DND-41 (cell line): ENCODE data around the gene UBE3B.

ENCODE experiments used
- EZH2 ChIP-seq: IDR thresholded peaks from 3 replicates; pipeline ENCODE4 v1.6.1; 2012; ENCODE audit warnings: borderline replicate concordance, low read depth, mild to moderate bottlenecking, moderate library complexity, low read length, inconsistent platforms; ENCODE audit not compliant: severe bottlenecking
- TF ChIP-seq, protein P1 (sequence below): IDR thresholded peaks from 2 replicates; pipeline ENCODE4 v1.5.1; 2012; ENCODE audit warnings: borderline replicate concordance, low read length, moderate library complexity, mild to moderate bottlenecking; ENCODE audit not compliant: poor library complexity, severe bottlenecking; ENCODE audit errors: extremely low read depth

DNA sequence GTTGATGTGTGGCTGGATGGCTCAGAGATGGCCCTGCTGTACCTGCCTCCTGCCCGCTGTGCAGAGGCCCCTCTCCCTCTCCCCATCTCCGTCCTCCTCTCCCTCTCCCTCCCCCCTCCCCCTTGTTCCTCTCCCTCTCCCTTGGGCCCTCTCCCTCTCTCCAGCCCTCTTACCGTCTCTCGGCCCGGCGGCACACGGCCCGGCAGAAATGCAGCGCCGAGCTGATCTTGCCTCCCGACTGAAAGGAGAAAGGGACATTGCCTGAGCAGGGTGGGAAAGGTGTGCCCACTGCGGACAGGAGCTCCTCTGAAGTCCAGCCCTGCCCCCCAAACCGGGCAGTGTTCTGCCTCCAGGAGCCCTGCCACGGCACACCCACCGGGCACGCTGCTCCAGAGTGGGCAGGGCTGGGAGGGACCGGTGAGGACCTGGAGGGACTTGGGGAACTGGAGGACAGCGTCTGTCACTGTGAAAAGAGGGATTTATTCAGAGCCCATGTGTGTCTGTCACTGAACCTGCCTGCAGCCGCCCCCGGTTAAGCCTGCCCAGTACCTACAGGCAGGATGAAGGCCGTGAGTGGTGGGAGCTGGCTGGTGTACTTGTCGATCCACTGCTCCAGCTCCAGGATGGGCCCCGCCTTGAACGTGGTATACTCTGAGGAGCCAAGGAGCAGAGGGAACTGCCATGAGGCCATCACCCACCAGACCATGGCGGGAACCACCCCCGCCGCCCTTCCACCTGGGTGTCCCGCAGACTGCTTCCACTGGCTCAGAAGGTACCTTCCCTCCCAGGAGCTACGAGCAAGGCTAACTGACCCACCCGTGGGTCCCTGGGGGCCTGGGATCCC is 83.7 kb downstream of the UBE3B start:
- TF ChIP-seq, protein P1, sequence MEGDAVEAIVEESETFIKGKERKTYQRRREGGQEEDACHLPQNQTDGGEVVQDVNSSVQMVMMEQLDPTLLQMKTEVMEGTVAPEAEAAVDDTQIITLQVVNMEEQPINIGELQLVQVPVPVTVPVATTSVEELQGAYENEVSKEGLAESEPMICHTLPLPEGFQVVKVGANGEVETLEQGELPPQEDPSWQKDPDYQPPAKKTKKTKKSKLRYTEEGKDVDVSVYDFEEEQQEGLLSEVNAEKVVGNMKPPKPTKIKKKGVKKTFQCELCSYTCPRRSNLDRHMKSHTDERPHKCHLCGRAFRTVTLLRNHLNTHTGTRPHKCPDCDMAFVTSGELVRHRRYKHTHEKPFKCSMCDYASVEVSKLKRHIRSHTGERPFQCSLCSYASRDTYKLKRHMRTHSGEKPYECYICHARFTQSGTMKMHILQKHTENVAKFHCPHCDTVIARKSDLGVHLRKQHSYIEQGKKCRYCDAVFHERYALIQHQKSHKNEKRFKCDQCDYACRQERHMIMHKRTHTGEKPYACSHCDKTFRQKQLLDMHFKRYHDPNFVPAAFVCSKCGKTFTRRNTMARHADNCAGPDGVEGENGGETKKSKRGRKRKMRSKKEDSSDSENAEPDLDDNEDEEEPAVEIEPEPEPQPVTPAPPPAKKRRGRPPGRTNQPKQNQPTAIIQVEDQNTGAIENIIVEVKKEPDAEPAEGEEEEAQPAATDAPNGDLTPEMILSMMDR, result no peak
- TF ChIP-seq EZH2, result no peak
